Testis (tissue), 2 donors: ENCODE measurements around the gene CUX1.

Source experiments
- CTCF ChIP-seq, 3 experiments: fragments of 450-650 bp in 2 of 3; fragments of 200-600 bp in 1 of 3; sonication (generic) in 1 of 3; IDR thresholded peaks; one replicate each; pipeline ENCODE4 v1.5.1; 2016 to 2019; ENCODE audit warnings: antibody characterized with exemption in 3 of 3, mild to moderate bottlenecking in 2 of 3, moderate library complexity in 1 of 3
- POLR2A ChIP-seq: fragments of 450-650 bp; IDR thresholded peaks from one replicate; pipeline ENCODE4 v1.6.1; 2017; ENCODE audit warnings: antibody characterized with exemption, mild to moderate bottlenecking, moderate library complexity

- no peak for TF ChIP-seq CTCF (IDR thresholded peaks at IDR 0.05)
- no peak for TF ChIP-seq POLR2A
Observed at GRCh38 chr7:102234801-102235550, 417.6 kb downstream of the CUX1 start.
